Trophoblast cell (in vitro differentiated cells and primary cell): ENCODE data around the gene TSEN54.

ENCODE experiments used
- DNase-seq, 2 donors: peaks; one replicate each; pipeline ENCODE4 v3.0.0-alpha.2; 2016
- H2AFZ ChIP-seq: 2 replicates; pipeline ENCODE4 v1.6.1; 2013; ENCODE audit warnings: low read length, moderate library complexity, mild to moderate bottlenecking; ENCODE audit not compliant: insufficient read depth, poor library complexity
- H2AK5ac ChIP-seq: 2 replicates; pipeline ENCODE4 v1.6.1; 2013; ENCODE audit warnings: mild to moderate bottlenecking, low read length
- H2BK120ac ChIP-seq: 2 replicates; pipeline ENCODE4 v1.6.1; 2013; ENCODE audit warnings: low read length, mild to moderate bottlenecking, moderate library complexity; ENCODE audit not compliant: insufficient read depth, poor library complexity
- H2BK12ac ChIP-seq: 2 replicates; pipeline ENCODE4 v1.6.1; 2013; ENCODE audit warnings: mild to moderate bottlenecking, low read length, moderate library complexity
- H2BK5ac ChIP-seq: 2 replicates; pipeline ENCODE4 v1.6.1; 2013; ENCODE audit warnings: low read length, low read depth, moderate library complexity, mild to moderate bottlenecking; ENCODE audit not compliant: poor library complexity
- H3K14ac ChIP-seq: 2 replicates; pipeline ENCODE4 v1.6.1; 2013; ENCODE audit warnings: mild to moderate bottlenecking, low read length
- H3K18ac ChIP-seq: 2 replicates; pipeline ENCODE4 v1.6.1; 2013; ENCODE audit warnings: mild to moderate bottlenecking, low read length
- H3K23ac ChIP-seq: 2 replicates; pipeline ENCODE4 v1.6.1; 2013; ENCODE audit warnings: low read length
- H3K27ac ChIP-seq: 2 replicates; pipeline ENCODE4 v1.5.1; 2013; ENCODE audit warnings: low read depth, mild to moderate bottlenecking, inconsistent platforms, low read length, moderate library complexity
- H3K27me3 ChIP-seq: 2 replicates; pipeline ENCODE4 v1.6.1; 2013; ENCODE audit warnings: inconsistent platforms, mild to moderate bottlenecking, low read length, moderate library complexity; ENCODE audit not compliant: insufficient read depth
- H3K36me3 ChIP-seq, 2 experiments: 1 replicate in 1 of 2; 2 replicates in 1 of 2; pipeline ENCODE4 v1.6.1; 2013; ENCODE audit warnings: low read length in 2 of 2, mild to moderate bottlenecking in 2 of 2, moderate library complexity in 1 of 2; ENCODE audit not compliant: insufficient read depth in 2 of 2, control insufficient read depth in 1 of 2
- H3K4ac ChIP-seq: 2 replicates; pipeline ENCODE4 v1.6.1; 2013; ENCODE audit warnings: low read depth, mild to moderate bottlenecking, low read length, moderate library complexity
- H3K4me1 ChIP-seq, 2 experiments: 1 replicate in 1 of 2; 2 replicates in 1 of 2; pipeline ENCODE4 v1.6.1; 2013; ENCODE audit warnings: low read length in 2 of 2, mild to moderate bottlenecking in 2 of 2, moderate library complexity in 1 of 2; ENCODE audit not compliant: insufficient read depth in 2 of 2, control insufficient read depth in 1 of 2
- H3K4me2 ChIP-seq: 2 replicates; pipeline ENCODE4 v1.6.1; 2013; ENCODE audit warnings: inconsistent platforms, mild to moderate bottlenecking, low read length, moderate library complexity
- H3K4me3 ChIP-seq: 2 replicates; pipeline ENCODE4 v1.5.1; 2013; ENCODE audit warnings: mild to moderate bottlenecking, low read depth, low read length, inconsistent platforms
- H3K79me1 ChIP-seq: one replicate; pipeline ENCODE4 v1.6.1; 2013; ENCODE audit warnings: low read length
- H3K79me2 ChIP-seq: 2 replicates; pipeline ENCODE4 v1.6.1; 2013; ENCODE audit warnings: low read length, mild to moderate bottlenecking; ENCODE audit not compliant: control insufficient read depth, insufficient read depth, poor library complexity
- H3K9ac ChIP-seq: 2 replicates; pipeline ENCODE4 v1.6.1; 2013; ENCODE audit warnings: mild to moderate bottlenecking, low read length
- H3K9me3 ChIP-seq: 2 replicates; pipeline ENCODE4 v1.6.1; 2013; ENCODE audit warnings: low read depth, mild to moderate bottlenecking, control low read depth, inconsistent platforms, low read length; ENCODE audit not compliant: insufficient read depth
- H4K12ac ChIP-seq: 2 replicates; pipeline ENCODE4 v1.6.1; 2013; ENCODE audit warnings: low read depth, mild to moderate bottlenecking, low read length, moderate library complexity
- H4K8ac ChIP-seq: 2 replicates; pipeline ENCODE4 v1.6.1; 2013; ENCODE audit warnings: low read depth, mild to moderate bottlenecking, low read length, moderate library complexity
- H4K91ac ChIP-seq: one replicate; pipeline ENCODE4 v1.6.1; 2013; ENCODE audit warnings: low read depth, mild to moderate bottlenecking, low read length, moderate library complexity
- WGBS: extraction: QIAGEN DNeasy Blood & Tissue Kit; methylation state at CpG from one replicate; pipeline ENCODE4 v1.1.7; 2013; ENCODE audit warnings: missing lambda C conversion rate; ENCODE audit not compliant: insufficient read length, insufficient coverage; ENCODE audit errors: extremely low coverage; 5-methylcytosine and 5-hydroxymethylcytosine counted together

The TSEN54 gene

DNA sequence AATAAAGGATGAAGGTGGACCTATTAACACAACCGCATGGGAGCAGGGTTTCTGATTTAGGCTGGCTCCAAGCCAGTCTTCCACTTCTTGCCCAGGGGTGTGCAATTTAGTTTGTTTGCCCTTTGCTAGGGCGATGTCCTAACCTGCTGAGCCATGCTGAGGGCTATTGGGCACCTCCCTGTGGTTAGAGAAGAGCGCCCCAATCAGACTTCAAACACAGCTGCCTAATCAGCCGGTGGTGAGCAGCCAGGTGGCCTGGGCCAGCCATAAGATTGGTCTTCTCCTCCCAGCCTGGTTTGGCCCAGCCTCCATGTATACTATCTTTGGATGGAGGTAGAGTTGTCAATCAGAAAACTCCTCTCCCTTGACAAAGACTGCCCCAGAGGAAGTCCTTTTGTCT, 44.2 kb upstream of the TSEN54 start:
- Histone ChIP-seq H2AK5ac (no peak overlapping the region), H2BK120ac (no peak overlapping the region), H2BK5ac (no peak overlapping the region), H2AFZ (no peak overlapping the region), H3K27me3 (no peaks in the 10 kb centered on the region), H3K4me3 (no peak overlapping the region), H3K18ac (no peak overlapping the region), H4K91ac (no peak overlapping the region), H2BK12ac (no peak overlapping the region), H3K4me2 (no peak overlapping the region), H3K9ac (no peak overlapping the region), H4K8ac (no peak overlapping the region), H3K27ac (no peak overlapping the region), H3K4me1 (no peaks in the 10 kb centered on the region), H3K23ac (no peak overlapping the region), H3K4ac (no peak overlapping the region), H3K9me3 (no peaks in the 10 kb centered on the region), H4K12ac (no peak overlapping the region), H3K79me2 (no peaks in the 10 kb centered on the region), H3K14ac (no peak overlapping the region), H3K36me3 (peaks cover 23 to 26% of the 10 kb centered on the region in 2 experiments), H3K79me1 (no peaks in the 10 kb centered on the region)
- WGBS: no CpG with 5 or more reads among the region's 4 CpGs
- DNase-seq: no peak

DNA sequence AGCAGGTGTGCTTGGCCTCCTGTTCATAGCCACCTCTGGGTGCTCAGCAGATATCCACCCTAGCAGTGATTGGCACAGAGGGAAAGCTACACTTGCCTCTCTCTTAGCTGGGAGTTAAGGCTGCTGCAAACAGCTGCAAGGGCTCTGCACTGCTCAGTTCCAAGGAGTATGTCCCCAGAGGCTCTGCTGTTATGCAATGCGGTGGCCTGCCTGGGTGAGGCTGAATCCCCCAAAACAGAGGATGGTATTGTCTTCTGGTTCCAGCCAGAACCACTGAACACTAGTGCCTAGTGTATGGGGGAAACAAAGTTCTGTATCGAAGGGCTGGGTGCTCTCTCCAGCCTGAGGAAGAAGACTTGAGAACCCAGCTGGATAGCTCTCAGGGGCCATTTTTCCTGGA, 43.1 kb upstream of the TSEN54 start:
- Histone ChIP-seq H3K14ac (no peak overlapping the region), H3K4me3 (no peak overlapping the region), H3K79me2 (no peaks in the 10 kb centered on the region), H3K9me3 (no peaks in the 10 kb centered on the region), H2BK5ac (no peak overlapping the region), H4K8ac (no peak overlapping the region), H3K36me3 (peaks cover 23 to 28% of the 10 kb centered on the region in 2 experiments), H2BK120ac (no peak overlapping the region), H3K23ac (no peak overlapping the region), H4K91ac (no peak overlapping the region), H2AFZ (no peak overlapping the region), H3K27me3 (no peaks in the 10 kb centered on the region), H2AK5ac (no peak overlapping the region), H4K12ac (no peak overlapping the region), H3K9ac (no peak overlapping the region), H2BK12ac (no peak overlapping the region), H3K18ac (no peak overlapping the region), H3K4me2 (no peak overlapping the region), H3K4me1 (no peaks in the 10 kb centered on the region), H3K27ac (no peak overlapping the region), H3K4ac (no peak overlapping the region), H3K79me1 (no peaks in the 10 kb centered on the region)
- WGBS: no CpG with 5 or more reads among the region's 2 CpGs
- no peak for DNase-seq

DNA sequence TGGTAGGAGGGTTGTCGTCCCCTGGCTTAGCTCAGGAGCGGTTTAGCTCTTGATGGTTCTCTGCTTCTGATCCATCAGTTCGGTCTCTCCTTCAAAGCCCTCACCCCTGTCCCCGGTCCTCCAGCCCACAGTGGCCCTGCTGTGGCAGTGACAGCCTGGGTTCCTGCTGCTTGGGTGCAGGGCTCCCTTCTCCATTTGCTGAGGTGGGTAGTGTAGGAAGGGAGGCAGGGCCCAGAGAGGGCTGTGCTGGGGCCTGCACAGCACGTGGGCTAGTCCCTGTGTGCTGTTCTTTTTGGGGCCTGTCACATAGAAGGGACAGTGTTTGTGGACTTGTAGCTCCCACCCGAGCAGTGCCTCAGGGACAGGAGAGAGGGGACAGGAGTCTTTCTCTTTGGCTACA, 41.6 kb upstream of the TSEN54 start:
- no peak overlapping the region for H4K91ac ChIP-seq

DNA sequence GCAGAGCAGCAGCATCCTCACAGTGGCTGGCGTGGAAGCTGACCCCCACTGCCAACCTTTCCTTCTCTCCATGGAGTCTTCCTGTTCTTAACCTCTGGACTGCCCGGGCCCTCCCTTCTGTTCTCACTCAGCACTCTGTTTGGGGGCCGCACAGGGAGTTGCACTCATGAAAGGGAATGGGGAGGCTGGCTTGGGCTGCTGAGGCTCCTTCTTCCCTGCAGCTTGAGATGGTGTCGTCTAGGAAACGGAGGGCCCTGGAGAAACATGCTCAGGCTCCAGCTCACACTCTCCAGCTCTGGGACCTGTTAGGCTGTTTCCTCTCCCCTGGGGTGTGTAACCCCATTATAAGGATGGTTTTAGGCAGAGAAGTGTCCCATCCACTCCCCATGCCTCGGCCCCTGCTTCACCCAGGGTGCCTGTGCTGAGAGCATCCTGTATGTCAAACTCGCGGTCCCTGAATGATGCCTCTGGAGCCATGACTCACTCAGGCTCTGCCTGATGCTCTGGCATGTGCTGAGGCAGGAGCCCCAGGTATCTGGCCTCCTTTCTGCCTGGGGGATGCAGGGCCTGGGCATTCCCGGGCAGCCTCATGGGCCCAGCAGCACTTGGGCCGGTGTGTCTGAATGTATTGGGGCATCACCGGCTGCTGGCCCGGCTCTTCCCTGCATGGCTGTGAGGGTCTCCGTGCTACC, 41.0 kb upstream of the TSEN54 start:
- no peak overlapping the region for H3K4me2 ChIP-seq
- H3K27ac ChIP-seq: no peak overlapping the region
- no peak overlapping the region for H2BK12ac ChIP-seq
- peaks cover 23 to 28% of the 10 kb centered on the region in 2 experiments for H3K36me3 ChIP-seq
- no peaks in the 10 kb centered on the region for H3K79me2 ChIP-seq
- H2AK5ac ChIP-seq: no peak overlapping the region
- no peaks in the 10 kb centered on the region for H3K27me3 ChIP-seq
- H3K4me1 ChIP-seq: peaks cover 0 to 3% of the 10 kb centered on the region in 2 experiments
- H2BK5ac ChIP-seq: no peak overlapping the region
- H3K9ac ChIP-seq: no peak overlapping the region
- no peak overlapping the region for H3K23ac ChIP-seq
- H2BK120ac ChIP-seq: no peak overlapping the region
- H4K91ac ChIP-seq: no peak overlapping the region
- H4K12ac ChIP-seq: no peak overlapping the region
- WGBS: no CpG with 5 or more reads among the region's 13 CpGs
- H3K4me3 ChIP-seq: no peak overlapping the region
- no peak overlapping the region for H3K18ac ChIP-seq
- no peaks in the 10 kb centered on the region for H3K79me1 ChIP-seq
- H2AFZ ChIP-seq: no peak overlapping the region
- no peak overlapping the region for H4K8ac ChIP-seq
- H3K9me3 ChIP-seq: no peaks in the 10 kb centered on the region
- no peak overlapping the region for H3K14ac ChIP-seq
- no peak overlapping the region for H3K4ac ChIP-seq
- DNase-seq: no peak

More for the DNA sequence above, 41.6 kb upstream of the TSEN54 start:
- H3K23ac ChIP-seq: no peak overlapping the region
- H4K12ac ChIP-seq: no peak overlapping the region
- H3K79me2 ChIP-seq: no peaks in the 10 kb centered on the region
- no peak overlapping the region for H2AK5ac ChIP-seq
- H3K9ac ChIP-seq: no peak overlapping the region
- no peak overlapping the region for H3K27ac ChIP-seq
- H3K9me3 ChIP-seq: no peaks in the 10 kb centered on the region
- no peaks in the 10 kb centered on the region for H3K79me1 ChIP-seq
- no peak overlapping the region for H3K4me3 ChIP-seq
- no peaks in the 10 kb centered on the region for H3K27me3 ChIP-seq
- no peak overlapping the region for H3K4me2 ChIP-seq
- no peak overlapping the region for H2AFZ ChIP-seq
- H3K4ac ChIP-seq: no peak overlapping the region
- H3K36me3 ChIP-seq: peaks cover 23 to 25% of the 10 kb centered on the region in 2 experiments
- no peak overlapping the region for H2BK120ac ChIP-seq
- no peak overlapping the region for H3K14ac ChIP-seq
- no peak overlapping the region for H2BK5ac ChIP-seq
- no peaks in the 10 kb centered on the region for H3K4me1 ChIP-seq
- no CpG with 5 or more reads among the region's 6 CpGs for WGBS
- DNase-seq: no peak
- H2BK12ac ChIP-seq: no peak overlapping the region
- no peak overlapping the region for H4K8ac ChIP-seq
- H3K18ac ChIP-seq: no peak overlapping the region
